B cell (primary cell): ENCODE measurements around the gene ASPA. TPM values are rescaled to one million over a fixed set of nuclear protein-coding genes. Genes with fewer than 3 reads are reported as not detected.

ENCODE experiments used
- ATAC-seq: fragments of 200-7000 bp; cut with Tn5 transposase; one replicate; pipeline ENCODE4 v1.10.0; 2021; ENCODE audit warnings: low read depth, mild to moderate bottlenecking, moderate number of reproducible peaks, moderate library complexity
- CTCF ChIA-PET: fragments of 350-600 bp; sonication (Branson Sonifier 250); formaldehyde crosslinking; loops from one replicate; lab custom pipeline; 2021; ENCODE audit warnings: antibody characterized with exemption, inconsistent platforms; lab: Charles Lee
- POLR2A ChIA-PET: fragments of 350-600 bp; sonication (Branson Sonifier 250); formaldehyde crosslinking; loops from one replicate; lab custom pipeline; 2021; ENCODE audit warnings: antibody characterized with exemption; lab: Charles Lee
- DNase-seq: peaks from one replicate; pipeline ENCODE4 v3.0.0; 2013
- H2AFZ ChIP-seq: 2 replicates; pipeline ENCODE4 v1.6.1; 2012; ENCODE audit warnings: mild to moderate bottlenecking, low read depth, low read length; ENCODE audit not compliant: insufficient read depth, poor library complexity, severe bottlenecking
- H3K27ac ChIP-seq, 2 donors: 1 replicate in 1 of 2; 2 replicates in 1 of 2; pipeline ENCODE4 v1.5.1; 2012 to 2013; ENCODE audit warnings: low read length in 2 of 2, mild to moderate bottlenecking in 2 of 2, moderate library complexity in 1 of 2
- H3K27me3 ChIP-seq, 4 experiments: fragments of 200-600 bp in 1 of 4; sonication (generic) in 1 of 4; replicated peaks in 1 of 4; 1 replicate in 2 of 4; 2 replicates in 2 of 4; pipeline versions ENCODE4 v1.6.1 to v1.7.0; 2013 to 2016; ENCODE audit warnings: low read length in 3 of 4, mild to moderate bottlenecking in 2 of 4, mixed read lengths in 1 of 4, moderate library complexity in 1 of 4; ENCODE audit not compliant: insufficient read depth in 4 of 4, control insufficient read depth in 3 of 4; ENCODE audit errors: control extremely low read depth in 1 of 4
- H3K36me3 ChIP-seq, 2 experiments: replicated peaks in 1 of 2; 1 replicate in 1 of 2; 2 replicates in 1 of 2; pipeline versions ENCODE4 v1.6.1 to v1.7.1; 2013; ENCODE audit warnings: low read length in 1 of 2; ENCODE audit not compliant: insufficient read depth in 2 of 2, control insufficient read depth in 1 of 2; ENCODE audit errors: control extremely low read depth in 1 of 2, extremely low read depth in 1 of 2
- H3K4me1 ChIP-seq, 2 donors: fragments of 200-600 bp in 1 of 2; sonication (generic) in 1 of 2; 1 replicate in 1 of 2; 2 replicates in 1 of 2; pipeline versions ENCODE4 v1.5.1 to v1.6.1; 2013 to 2017; ENCODE audit warnings: low read length in 2 of 2; ENCODE audit not compliant: control insufficient read depth in 2 of 2, insufficient read depth in 2 of 2
- H3K4me2 ChIP-seq: replicated peaks from 2 replicates; pipeline ENCODE3; 2012; ENCODE audit warnings: mild to moderate bottlenecking, low read depth, low read length; ENCODE audit not compliant: poor library complexity, severe bottlenecking
- H3K4me3 ChIP-seq, 5 experiments: fragments of 200-600 bp in 1 of 5; sonication (generic) in 1 of 5; 1 replicate in 3 of 5; 2 replicates in 2 of 5; pipeline versions ENCODE4 v1.5.1 to v1.7.0; 2011 to 2016; ENCODE audit warnings: low read length in 4 of 5, mild to moderate bottlenecking in 4 of 5, low read depth in 2 of 5, control low read depth in 1 of 5, moderate library complexity in 1 of 5; ENCODE audit not compliant: insufficient read depth in 1 of 5; ENCODE audit errors: control extremely low read depth in 1 of 5, extremely low read depth in 1 of 5
- H3K79me2 ChIP-seq: fragments of 200-600 bp; sonication (generic); one replicate; pipeline ENCODE4 v1.6.0; 2016; ENCODE audit warnings: low read length; ENCODE audit not compliant: control insufficient read depth, insufficient read depth
- H3K9ac ChIP-seq: fragments of 200-600 bp; sonication (generic); 2 replicates; pipeline ENCODE4 v1.6.1; 2017; ENCODE audit warnings: mild to moderate bottlenecking, low read length, moderate library complexity
- H3K9me3 ChIP-seq, 3 donors: one replicate each; pipeline versions ENCODE4 v1.6.1 to v1.7.1; 2013; ENCODE audit warnings: low read length in 2 of 3; ENCODE audit not compliant: control insufficient read depth in 2 of 3, insufficient read depth in 1 of 3; ENCODE audit errors: control extremely low read depth in 1 of 3
- H4K20me1 ChIP-seq: 2 replicates; pipeline ENCODE4 v1.6.0; 2012; ENCODE audit warnings: mild to moderate bottlenecking, low read length; ENCODE audit not compliant: insufficient read depth, control insufficient read depth, poor library complexity, severe bottlenecking
- H3K27ac Mint-ChIP-seq: one replicate; pipeline ENCODE4 v1.8.0; 2021; ENCODE audit warnings: mixed read lengths
- H3K27me3 Mint-ChIP-seq: one replicate; pipeline ENCODE4 v1.8.0; 2021; ENCODE audit warnings: mixed read lengths
- H3K4me1 Mint-ChIP-seq: one replicate; pipeline ENCODE4 v1.8.0; 2021; ENCODE audit warnings: mixed read lengths
- H3K4me3 Mint-ChIP-seq: one replicate; pipeline ENCODE4 v1.8.0; 2021; ENCODE audit warnings: mixed read lengths
- H3K9me3 Mint-ChIP-seq: one replicate; pipeline ENCODE4 v1.8.0; 2022; ENCODE audit warnings: mixed read lengths; ENCODE audit not compliant: insufficient read depth
- CTCF ChIP-seq: fragments of 200-600 bp; IDR thresholded peaks from one replicate; pipeline ENCODE4 v1.8.0; 2022; ENCODE audit warnings: antibody characterized with exemption, mild to moderate bottlenecking
- EZH2 ChIP-seq: IDR thresholded peaks from 2 replicates; pipeline ENCODE4 v1.6.1; 2012; ENCODE audit warnings: borderline replicate concordance, low read depth, mild to moderate bottlenecking, moderate library complexity, low read length; ENCODE audit not compliant: insufficient read depth, poor library complexity, severe bottlenecking
- WGBS: methylation state at CpG from one replicate; pipeline ENCODE4 v1.1.5; 2013; ENCODE audit warnings: missing lambda C conversion rate; ENCODE audit not compliant: insufficient coverage; 5-methylcytosine and 5-hydroxymethylcytosine counted together
- intact Hi-C: fragments of 100-400 bp; cut with micrococcal nuclease; formaldehyde crosslinking; loops from one replicate; pipeline ENCODE4 v1.10.0; 2022
- polyA plus RNA-seq: library from polyadenylated mRNA; depleted of rRNA; stranded (reverse); fragments of >200 nt; gene quantifications from 2 replicates; pipeline ENCODE4 v1.2.3, GENCODE V29; 2012
- total RNA-seq, 2 donors: library from RNA; stranded (reverse); fragments of 120-200 nt in 1 of 2; gene quantifications; 1 replicate in 1 of 2; 2 replicates in 1 of 2; pipeline versions ENCODE4 v1.2.3 to v1.2.4, GENCODE V29; 2013 to 2022

Gene ASPA
- total and polyA plus RNA-seq, 2 donors (not counting 1 experiment from before 2014, with no cell fraction given) = not detected

GRCh38 chr17:3542410-3543088, 66.8 kb downstream of the ASPA start:
- POLR2A ChIA-PET = no interaction called here
- intact Hi-C loops = no loop called here
- Mint-ChIP-seq H3K9me3 (no peaks in the 10 kb centered on the region), H3K27me3 (no peaks in the 10 kb centered on the region), H3K4me1 (no peaks in the 10 kb centered on the region), H3K4me3 (no peak overlapping the region), H3K27ac (no peak overlapping the region)
- ATAC-seq = no peak
- Histone ChIP-seq H3K4me3 (no peak overlapping the region), H3K36me3 (no peaks in the 10 kb centered on the region), H3K4me1 (no peaks in the 10 kb centered on the region), H3K79me2 (no peaks in the 10 kb centered on the region), H3K27ac (no peak overlapping the region), H3K27me3 (no peaks in the 10 kb centered on the region), H3K9ac (no peak overlapping the region), H3K4me2 (no peak overlapping the region), H4K20me1 (no peaks in the 10 kb centered on the region), H3K9me3 (no peaks in the 10 kb centered on the region), H2AFZ (no peak overlapping the region)
- no peak for DNase-seq
- CTCF ChIA-PET = no interaction called here
- TF ChIP-seq EZH2 (no peak), CTCF (no peak)
- 91% methylated on average over 16 of the region's 16 CpGs for WGBS

GRCh38 chr17:3543453-3543852, 67.7 kb downstream of the ASPA start:
- H3K79me2 ChIP-seq = no peaks in the 10 kb centered on the region
- TF ChIP-seq CTCF (no peak), EZH2 (no peak)
- H3K9me3 ChIP-seq = no peaks in the 10 kb centered on the region
- H3K4me2 ChIP-seq = no peak overlapping the region
- ChIA-PET POLR2A (no interaction called here), CTCF (no interaction called here)
- H3K27me3 ChIP-seq = no peaks in the 10 kb centered on the region
- no peak overlapping the region for H3K27ac Mint-ChIP-seq
- DNase-seq = no peak
- no peaks in the 10 kb centered on the region for H3K4me1 ChIP-seq
- intact Hi-C loops = no loop called here
- no peaks in the 10 kb centered on the region for H3K36me3 ChIP-seq
- H3K4me1 Mint-ChIP-seq = no peaks in the 10 kb centered on the region
- H3K27me3 Mint-ChIP-seq = no peaks in the 10 kb centered on the region
- H3K9ac ChIP-seq = no peak overlapping the region
- WGBS = 94% methylated on average over 10 of the region's 10 CpGs
- no peaks in the 10 kb centered on the region for H4K20me1 ChIP-seq
- H3K4me3 ChIP-seq = no peak overlapping the region
- ATAC-seq = no peak
- no peaks in the 10 kb centered on the region for H3K9me3 Mint-ChIP-seq
- H3K4me3 Mint-ChIP-seq = no peak overlapping the region
- no peak overlapping the region for H3K27ac ChIP-seq
- no peak overlapping the region for H2AFZ ChIP-seq
